H1 (cell line): Measurements from ENCODE around the gene NFIA. TPM values are rescaled to one million over a fixed set of nuclear protein-coding genes. Genes with fewer than 3 reads are reported as not detected.

Source experiments
- KDM5A ChIP-seq: fragments of 200-600 bp; IDR thresholded peaks from 2 replicates; pipeline ENCODE4 v1.7.1; 2012; ENCODE audit warnings: mild to moderate bottlenecking, low read length, inconsistent platforms, mixed read lengths
- NRF1 ChIP-seq: IDR thresholded peaks from 2 replicates; pipeline ENCODE4 v1.6.1; 2011; ENCODE audit warnings: mild to moderate bottlenecking, low read depth, low read length, improper control_type of control experiment
- polyA plus RNA-seq, 7 experiments: library from polyadenylated mRNA; depleted of rRNA in 3 of 7; stranded (reverse) in 5 of 7; unstranded in 2 of 7; fragments of >200 nt in 5 of 7; fragments of 200-250 nt in 2 of 7; gene quantifications; 1 replicate in 5 of 7; 2 replicates in 1 of 7; 4 replicates in 1 of 7; pipeline versions ENCODE4 v1.2.1 to v1.2.3, GENCODE V29; 2011 to 2013; ENCODE audit warnings: missing spikeins in 2 of 7, mixed read lengths in 2 of 7
- total RNA-seq: library from RNA; stranded (reverse); fragmentation: NEBNext Ultra II Directional; extraction: Animal tissue kit (Norgen Biotek cat#: 25700); gene quantifications from 2 replicates; pipeline ENCODE4 v1.2.1, GENCODE V29; 2021

Gene NFIA
- total and polyA plus RNA-seq, 2 of the 8 experiments (the other 6 are each of a cell fraction or from before 2014, with no cell fraction given): 1.8 to 2.3 TPM

GRCh38 chr1:61140778-61141177, 58.4 kb downstream of the NFIA start (continued):
- TF ChIP-seq KDM5A (no peak), NRF1 (no peak)
